NCI-H2029 (cell line): ENCODE results near the gene RNF39.
A peak's percentile ranks its signal among the peaks of the same experiment; 100 is the strongest.
"Not testable (repeated sequence)": the region's sequence is repeated elsewhere in the genome, so short reads cannot be mapped to it uniquely, and the experiment has no call there.

ENCODE experiments used
- DNase-seq: peaks from one replicate; lab custom pipeline; 2025; lab: John Stamatoyannopoulos, UW

The RNF39 gene

GRCh38 chr6:30075094-30075789 lies at the start of gene RNF39:
Gene RNF39 (minus strand): TSS chr6:30075769. CDS start chr6:30075585, 184 bp downstream.
- DNase-seq: no peak

GRCh38 chr6:30122515-30122914 lies 46.9 kb upstream of the RNF39 start:
- no peak for DNase-seq

- DNase-seq: no peak
Measured at GRCh38 chr6:30121446-30122366, 46.1 kb upstream of the RNF39 start.

- DNase-seq: not testable (repeated sequence)
Measured at GRCh38 chr6:30118691-30119090, 43.1 kb upstream of the RNF39 start.

GRCh38 chr6:30116724-30117123 lies 41.2 kb upstream of the RNF39 start:
- no peak for DNase-seq

GRCh38 chr6:30113841-30114240 lies 38.3 kb upstream of the RNF39 start:
- DNase-seq: no peak

- no peak for DNase-seq
Measured at GRCh38 chr6:30113003-30113759, 37.6 kb upstream of the RNF39 start, which contains the start of gene TRIM31. Gene TRIM31 (minus strand): TSS chr6:30113090. CDS start chr6:30112805, 285 bp downstream.

- DNase-seq: no peak
Measured at GRCh38 chr6:30112402-30112994, 36.9 kb upstream of the RNF39 start.

GRCh38 chr6:30111266-30111856 lies 35.8 kb upstream of the RNF39 start:
- DNase-seq: no peak

- DNase-seq: no peak
Measured at GRCh38 chr6:30104661-30105060, 29.1 kb upstream of the RNF39 start.

- DNase-seq: no peak
Measured at GRCh38 chr6:30103872-30104179, 28.3 kb upstream of the RNF39 start.

- peak; percentile 73 for DNase-seq
Measured at GRCh38 chr6:30102970-30103871, 27.7 kb upstream of the RNF39 start.

GRCh38 chr6:30102414-30102969 lies 26.9 kb upstream of the RNF39 start:
- DNase-seq: no peak

- DNase-seq: peak; percentile 80
Measured at GRCh38 chr6:30101444-30102413, 26.2 kb upstream of the RNF39 start.

- no peak for DNase-seq
Measured at GRCh38 chr6:30100585-30101443, 25.2 kb upstream of the RNF39 start.

- no peak for DNase-seq
Measured at GRCh38 chr6:30100154-30100553, 24.6 kb upstream of the RNF39 start.

- no peak for DNase-seq
Measured at GRCh38 chr6:30097902-30098768, 22.6 kb upstream of the RNF39 start.
